ENCODE data around the gene CNST. TPM values are rescaled to one million over a fixed set of nuclear protein-coding genes. Genes with fewer than 3 reads are reported as not detected.
A peak's percentile ranks its signal among the peaks of the same experiment; 100 is the strongest.

The CNST gene
- total and polyA plus RNA-seq, 2 of the 13 experiments (the other 11 are each of a cell fraction or from before 2014, with no cell fraction given): 6.3 to 12.4 TPM

- no peak for TF ChIP-seq BCL3 (CRISPR knock-in tag; IDR thresholded peaks at IDR 0.05)
- TF ChIP-seq ZNF280D (CRISPR knock-in tag; IDR thresholded peaks at IDR 0.05): no peak
- no peak for TF ChIP-seq PREB (CRISPR knock-in tag; IDR thresholded peaks at IDR 0.05)
- no peak for TF ChIP-seq ZNF777 (CRISPR knock-in tag; IDR thresholded peaks at IDR 0.05)
- TF ChIP-seq ZSCAN25 (CRISPR knock-in tag; IDR thresholded peaks at IDR 0.05): no peak
- no peak for TF ChIP-seq ZXDC (CRISPR knock-in tag; IDR thresholded peaks at IDR 0.05)
- TF ChIP-seq NFYB (CRISPR knock-in tag; IDR thresholded peaks at IDR 0.05): no peak
- TF ChIP-seq ZNF646 (CRISPR knock-in tag; IDR thresholded peaks at IDR 0.05): peak; percentile 33; the same call in 1 of the 2 replicates
- no peak for TF ChIP-seq REL (CRISPR knock-in tag; conservative IDR thresholded peaks at IDR 0.05)
- TF ChIP-seq ZMYM2 (CRISPR knock-in tag; IDR thresholded peaks at IDR 0.05): peak; percentile 70; the same call in 1 of the 2 replicates
- TF ChIP-seq ZFP1 (CRISPR knock-in tag; IDR thresholded peaks at IDR 0.05): 0 out of 2 replicates have a peak, but pooled peaks have one; percentile 42
- TF ChIP-seq GMEB2 (CRISPR knock-in tag; IDR thresholded peaks at IDR 0.05; ENCODE audit: low read depth): no peak
Measured at GRCh38 chr1:246583448-246584185, 17.4 kb downstream of the CNST start (continued).

Data from HepG2 (cell line).